ENCODE measurements around the gene DHX35.

Gene DHX35

DNA sequence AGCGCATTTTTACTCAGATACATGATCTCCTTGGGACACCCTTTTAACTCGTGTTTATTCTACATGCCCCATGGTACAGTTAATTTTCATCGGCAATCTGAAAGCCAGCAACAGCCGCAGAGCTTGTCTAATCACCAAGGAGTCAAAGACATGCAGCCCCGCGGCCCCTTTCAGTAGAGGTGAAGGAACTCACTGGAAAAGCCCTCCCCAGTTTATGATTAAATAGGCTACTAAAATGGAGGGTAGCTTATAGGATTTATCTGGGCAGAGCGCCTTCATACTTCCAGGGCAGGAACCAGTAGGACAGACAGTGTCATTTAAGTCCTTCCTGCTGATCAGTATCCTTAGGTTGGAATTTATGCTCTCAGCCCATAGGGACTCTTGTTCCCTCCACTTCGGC lies 83.5 kb downstream of the DHX35 start:
- ChIA-PET CTCF (interaction anchor here (2.5 kb wide), 1 partner anchor 35 kb away, joined by 7 read pairs; no protein-coding TSS in a partner anchor), POLR2A (interaction anchor here (1.6 kb wide), 1 partner anchor 83 kb away, joined by 5 read pairs; the partner anchor contains the start of gene DHX35)
- TF ChIP-seq FOXK2 (IDR thresholded peaks at IDR 0.05) (no peak), FOXA1 (IDR thresholded peaks at IDR 0.05) (no peak), ARNT (IDR thresholded peaks at IDR 0.05) (no peak), LEF1 (IDR thresholded peaks at IDR 0.05; ENCODE audit: borderline replicate concordance) (no peak), SP1 (IDR thresholded peaks at IDR 0.05) (no peak), L3MBTL2 (conservative IDR thresholded peaks at IDR 0.05) (no peak), ZNF384 (IDR thresholded peaks at IDR 0.05) (no peak), NFRKB (IDR thresholded peaks at IDR 0.05) (no peak)
- DNase-seq (ENCODE audit: extremely low spot score): no peak

DNA sequence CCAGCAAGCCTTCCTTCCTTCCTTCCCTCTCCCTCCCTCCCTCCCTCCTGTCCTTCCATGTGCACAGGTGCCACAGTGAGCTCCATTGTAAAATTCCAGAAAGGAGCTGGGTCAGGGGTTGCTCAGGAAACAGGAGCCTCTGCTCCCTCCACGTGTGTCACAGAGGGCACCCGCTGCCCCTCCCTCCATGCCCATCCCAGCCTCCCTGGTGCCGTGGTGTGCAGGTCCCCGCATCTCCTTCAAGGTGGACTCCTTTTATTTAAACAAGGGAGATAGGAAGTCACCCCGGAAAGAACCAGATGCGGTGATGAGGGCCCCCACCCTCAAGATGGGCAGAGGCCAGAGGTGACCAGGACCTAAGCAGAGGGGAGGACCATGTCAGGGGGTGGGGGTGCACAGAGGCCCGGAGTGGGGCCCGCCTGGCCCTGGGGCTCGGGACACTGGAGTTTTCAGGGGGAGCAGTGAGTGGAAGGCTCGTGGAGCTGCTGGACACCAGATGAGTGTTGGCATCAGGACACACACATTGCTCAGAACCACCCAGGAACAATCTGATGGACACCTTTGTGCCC lies 85.4 kb downstream of the DHX35 start:
- ChIA-PET POLR2A (no interaction called here), CTCF (no interaction called here)

DNA sequence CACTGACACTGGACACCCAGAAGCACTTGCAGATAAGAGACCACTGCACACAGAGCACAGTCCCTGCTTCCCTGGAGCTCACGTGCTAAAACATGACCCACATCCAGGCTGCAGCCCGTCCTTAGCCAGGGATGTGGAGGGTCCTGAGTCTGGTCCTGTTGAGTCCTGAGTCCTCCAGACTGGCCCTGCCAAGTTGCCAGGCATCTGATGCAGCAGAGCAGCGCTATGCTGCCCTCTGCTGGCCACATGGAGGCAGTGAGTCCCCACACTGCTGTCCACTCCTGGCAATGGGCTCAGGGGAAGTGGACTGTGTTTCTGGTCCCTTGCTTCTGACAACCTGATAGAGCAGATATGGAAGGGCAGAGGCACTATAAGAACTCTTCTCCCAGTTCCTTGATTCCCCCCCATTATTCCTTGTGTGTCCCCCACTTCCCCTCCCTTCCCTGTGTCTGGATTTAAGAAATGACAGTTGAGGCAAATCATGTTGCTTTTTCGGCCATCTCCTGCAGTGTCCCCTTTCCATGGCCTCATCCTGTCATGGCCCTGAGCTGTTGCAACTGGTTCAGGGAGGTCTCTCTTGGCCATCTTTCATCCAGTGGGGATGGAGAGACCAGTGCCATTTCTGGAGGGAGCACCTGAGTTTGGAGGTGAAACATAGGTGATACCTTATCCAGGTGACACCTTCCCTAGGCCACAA lies 86.0 kb downstream of the DHX35 start:
- CTCF ChIA-PET: interaction anchor here (1.0 to 2.5 kb wide), 5 partner anchors 8 to 119 kb away, joined by 3 to 8 read pairs (median 5); no protein-coding TSS in a partner anchor
- TF ChIP-seq BHLHE40 (IDR thresholded peaks at IDR 0.05; ENCODE audit: borderline replicate concordance) (no peak), SP1 (IDR thresholded peaks at IDR 0.05) (no peak), ELF4 (IDR thresholded peaks at IDR 0.05) (no peak), ARNT (IDR thresholded peaks at IDR 0.05) (no peak)
- POLR2A ChIA-PET: no interaction called here
- peak; percentile 84 for DNase-seq (ENCODE audit: extremely low spot score)

More for the DNA sequence above, 85.4 kb downstream of the DHX35 start:
- TF ChIP-seq FOXK2 (IDR thresholded peaks at IDR 0.05) (no peak), LEF1 (IDR thresholded peaks at IDR 0.05; ENCODE audit: borderline replicate concordance) (no peak), SP1 (IDR thresholded peaks at IDR 0.05) (no peak), TARDBP (IDR thresholded peaks at IDR 0.05) (no peak), NFRKB (IDR thresholded peaks at IDR 0.05) (no peak), FOXA1 (IDR thresholded peaks at IDR 0.05) (no peak), L3MBTL2 (conservative IDR thresholded peaks at IDR 0.05) (no peak), CTBP1 (IDR thresholded peaks at IDR 0.05; ENCODE audit: borderline replicate concordance) (no peak), ZNF384 (IDR thresholded peaks at IDR 0.05) (no peak), ARNT (IDR thresholded peaks at IDR 0.05) (no peak), SUZ12 (IDR thresholded peaks at IDR 0.05) (no peak), ELF4 (IDR thresholded peaks at IDR 0.05) (no peak), FOXM1 (IDR thresholded peaks at IDR 0.05; ENCODE audit: borderline replicate concordance) (no peak), HDGF (IDR thresholded peaks at IDR 0.05; ENCODE audit: borderline replicate concordance) (no peak), BHLHE40 (IDR thresholded peaks at IDR 0.05; ENCODE audit: borderline replicate concordance) (no peak)
- TF ChIP-seq, protein P1, sequence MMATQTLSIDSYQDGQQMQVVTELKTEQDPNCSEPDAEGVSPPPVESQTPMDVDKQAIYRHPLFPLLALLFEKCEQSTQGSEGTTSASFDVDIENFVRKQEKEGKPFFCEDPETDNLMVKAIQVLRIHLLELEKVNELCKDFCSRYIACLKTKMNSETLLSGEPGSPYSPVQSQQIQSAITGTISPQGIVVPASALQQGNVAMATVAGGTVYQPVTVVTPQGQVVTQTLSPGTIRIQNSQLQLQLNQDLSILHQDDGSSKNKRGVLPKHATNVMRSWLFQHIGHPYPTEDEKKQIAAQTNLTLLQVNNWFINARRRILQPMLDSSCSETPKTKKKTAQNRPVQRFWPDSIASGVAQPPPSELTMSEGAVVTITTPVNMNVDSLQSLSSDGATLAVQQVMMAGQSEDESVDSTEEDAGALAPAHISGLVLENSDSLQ (IDR thresholded peaks at IDR 0.05): no peak
- no peak for DNase-seq (ENCODE audit: extremely low spot score)

DNA sequence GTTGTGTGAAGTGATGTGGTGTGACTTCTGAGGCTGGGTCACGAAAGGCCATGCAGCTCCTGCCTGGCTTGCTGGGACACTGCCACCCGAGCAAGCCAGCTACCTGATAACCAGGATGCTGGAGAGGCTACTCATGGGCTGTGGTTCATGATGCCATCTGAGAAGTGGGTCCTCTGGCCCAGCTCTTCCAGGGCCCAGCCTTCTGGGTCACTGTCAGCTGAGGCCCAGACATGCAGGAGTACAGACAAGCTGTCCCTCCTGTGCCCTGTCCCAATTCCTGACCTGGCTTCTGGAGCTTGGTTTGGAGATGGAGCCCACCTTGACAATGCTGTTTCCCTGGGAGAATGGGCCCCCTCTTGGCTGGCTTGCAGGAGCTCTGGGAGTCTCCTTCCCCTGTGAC lies 87.0 kb downstream of the DHX35 start:
- CTCF ChIA-PET: interaction anchor here (0.8 to 2.5 kb wide), 11 partner anchors 9 to 129 kb away, joined by 3 to 12 read pairs (median 5); no protein-coding TSS in a partner anchor
- TF ChIP-seq FOXA1 (IDR thresholded peaks at IDR 0.05): no peak
- no peak for TF ChIP-seq FOXK2 (IDR thresholded peaks at IDR 0.05)
- no peak for TF ChIP-seq LEF1 (IDR thresholded peaks at IDR 0.05; ENCODE audit: borderline replicate concordance)
- TF ChIP-seq NFRKB (IDR thresholded peaks at IDR 0.05): no peak
- DNase-seq (ENCODE audit: extremely low spot score): no peak
- POLR2A ChIA-PET: interaction anchor here (1.5 to 1.8 kb wide), 3 partner anchors 8 to 87 kb away, joined by 4 to 5 read pairs (median 5); partner anchors contain the start of gene DHX35

DNA sequence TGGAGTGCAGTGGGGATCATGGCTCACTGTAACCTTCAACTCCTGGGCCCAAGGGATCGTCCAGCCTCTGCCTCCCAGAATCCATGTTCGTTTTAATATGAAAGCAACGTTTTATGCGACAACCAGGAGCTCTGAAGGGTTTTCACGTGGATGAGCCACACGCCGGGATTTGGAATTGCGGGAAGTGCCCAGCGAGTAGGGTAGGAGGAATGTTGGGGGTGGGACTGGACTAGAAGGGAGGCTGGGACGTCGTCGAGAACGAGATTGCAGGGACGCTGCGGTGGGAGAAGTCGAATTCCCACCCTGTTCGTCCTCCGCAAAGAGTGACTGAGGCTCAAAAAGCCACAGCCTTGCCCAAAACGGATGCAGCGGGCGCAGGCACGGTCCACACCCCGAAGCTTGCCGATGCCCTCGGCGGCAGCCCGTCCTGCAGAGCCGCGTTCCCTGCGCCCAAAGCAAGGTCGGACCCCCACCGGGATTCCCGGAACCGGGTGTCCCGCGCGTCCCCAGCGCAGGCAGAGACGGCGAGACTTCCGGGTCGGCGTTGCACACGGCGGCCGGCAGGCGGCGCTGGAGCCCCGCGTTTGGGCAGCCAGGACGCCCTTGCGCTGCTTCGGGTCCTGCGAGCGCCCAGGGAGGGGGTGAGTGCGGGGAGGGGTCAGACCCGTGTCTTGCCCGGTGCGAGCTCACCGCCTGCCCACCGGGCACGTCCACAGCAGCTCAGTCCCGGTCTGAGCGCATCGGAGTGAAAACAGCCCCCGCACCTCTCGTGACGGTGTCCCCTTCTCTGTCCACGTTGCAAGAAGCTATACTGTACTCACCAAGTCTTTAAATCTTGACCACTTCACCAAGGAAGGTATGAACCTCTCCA lies 87.8 kb downstream of the DHX35 start:
- POLR2A ChIA-PET: interaction anchor here (1.0 to 1.8 kb wide), 5 partner anchors 9 to 88 kb away, joined by 3 to 5 read pairs (median 5); partner anchors contain the start of gene DHX35
- DNase-seq (ENCODE audit: extremely low spot score): peak; percentile 83
- TF ChIP-seq TARDBP (IDR thresholded peaks at IDR 0.05) (no peak), L3MBTL2 (conservative IDR thresholded peaks at IDR 0.05) (peak; percentile 78), LEF1 (IDR thresholded peaks at IDR 0.05; ENCODE audit: borderline replicate concordance) (no peak), CTBP1 (IDR thresholded peaks at IDR 0.05; ENCODE audit: borderline replicate concordance) (no peak), SUZ12 (IDR thresholded peaks at IDR 0.05) (no peak), FOXA1 (IDR thresholded peaks at IDR 0.05) (no peak), BHLHE40 (IDR thresholded peaks at IDR 0.05; ENCODE audit: borderline replicate concordance) (no peak), FOXM1 (IDR thresholded peaks at IDR 0.05; ENCODE audit: borderline replicate concordance) (0 out of 2 replicates have a peak, but pooled peaks have one; percentile 8), ELF4 (IDR thresholded peaks at IDR 0.05) (peak; percentile 93), HDGF (IDR thresholded peaks at IDR 0.05; ENCODE audit: borderline replicate concordance) (no peak)
- CTCF ChIA-PET: interaction anchor here (0.7 to 2.5 kb wide), 16 partner anchors 9 to 130 kb away, joined by 3 to 12 read pairs (median 4); no protein-coding TSS in a partner anchor

DNA sequence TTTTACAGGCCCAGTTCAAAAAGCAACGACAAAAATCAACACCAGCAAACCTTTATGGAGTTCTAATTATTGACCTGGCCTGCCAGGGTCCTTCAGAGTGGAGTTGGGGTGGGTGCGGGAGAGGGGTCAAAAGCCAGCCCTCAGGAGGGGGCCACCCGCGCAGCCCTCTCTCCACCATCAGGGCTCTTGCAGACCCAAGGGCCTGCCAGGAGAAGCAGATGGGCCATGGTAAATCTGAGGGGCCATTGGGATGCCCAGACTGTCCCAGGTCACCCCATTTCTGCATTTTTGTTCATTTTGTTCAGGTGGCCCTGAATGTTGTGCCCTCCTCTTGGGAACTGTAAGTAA lies 88.4 kb downstream of the DHX35 start:
- CTCF ChIA-PET: interaction anchor here (0.7 to 2.5 kb wide), 9 partner anchors 13 to 61 kb away, joined by 3 to 12 read pairs (median 4); no protein-coding TSS in a partner anchor
- DNase-seq (ENCODE audit: extremely low spot score): no peak
- POLR2A ChIA-PET: interaction anchor here (0.8 to 1.8 kb wide), 4 partner anchors 15 to 90 kb away, joined by 3 to 5 read pairs (median 4); no protein-coding TSS in a partner anchor

More for the DNA sequence above, 88.4 kb downstream of the DHX35 start:
- no peak for TF ChIP-seq BHLHE40 (IDR thresholded peaks at IDR 0.05; ENCODE audit: borderline replicate concordance)
- no peak for TF ChIP-seq ARNT (IDR thresholded peaks at IDR 0.05)
- no peak for TF ChIP-seq CTBP1 (IDR thresholded peaks at IDR 0.05; ENCODE audit: borderline replicate concordance)
- TF ChIP-seq HDGF (IDR thresholded peaks at IDR 0.05; ENCODE audit: borderline replicate concordance): no peak
- TF ChIP-seq SUZ12 (IDR thresholded peaks at IDR 0.05): no peak
- no peak for TF ChIP-seq ZNF384 (IDR thresholded peaks at IDR 0.05)
- no peak for TF ChIP-seq ELF4 (IDR thresholded peaks at IDR 0.05)
- TF ChIP-seq LEF1 (IDR thresholded peaks at IDR 0.05; ENCODE audit: borderline replicate concordance): no peak
- no peak for TF ChIP-seq NFRKB (IDR thresholded peaks at IDR 0.05)
- TF ChIP-seq, protein P1 (IDR thresholded peaks at IDR 0.05): no peak
- no peak for TF ChIP-seq FOXM1 (IDR thresholded peaks at IDR 0.05; ENCODE audit: borderline replicate concordance)
- TF ChIP-seq TARDBP (IDR thresholded peaks at IDR 0.05): no peak
- TF ChIP-seq L3MBTL2 (conservative IDR thresholded peaks at IDR 0.05): no peak
- no peak for TF ChIP-seq FOXA1 (IDR thresholded peaks at IDR 0.05)
